ENCODE results near the gene C11orf98.

The C11orf98 gene

GRCh38 chr11:62665075-62665598 is at the start of gene C11orf98, which contains the start of gene CSKMT:
C11orf98 (minus strand) TSS chr11:62665210; CDS start chr11:62665169, 41 bp downstream.
CSKMT (plus strand) TSS chr11:62665312; CDS start chr11:62665880, 568 bp downstream.
- DNase-seq (ENCODE audit: low read depth): peak; percentile 74
- H3K4me3 ChIP-seq (ENCODE audit: low read depth, low read length): peak within 1 kb of the TSS; percentile 69
- no peak for TF ChIP-seq CTCF (IDR thresholded peaks at IDR 0.05; ENCODE audit: low read depth, low read length, missing control alignments)

GRCh38 chr11:62713343-62713742 is 48.3 kb upstream of the C11orf98 start:
- H3K4me3 ChIP-seq (ENCODE audit: low read depth, low read length): no peak overlapping the region
- no peak for TF ChIP-seq CTCF (IDR thresholded peaks at IDR 0.05; ENCODE audit: low read depth, low read length, missing control alignments)
- DNase-seq (ENCODE audit: low read depth): no peak

- no peak overlapping the region for H3K4me3 ChIP-seq (ENCODE audit: low read depth, low read length)
- no peak for DNase-seq (ENCODE audit: low read depth)
- TF ChIP-seq CTCF (IDR thresholded peaks at IDR 0.05; ENCODE audit: low read depth, low read length, missing control alignments): no peak
These were observed 47.9 kb upstream of the C11orf98 start for GRCh38 chr11:62712861-62713260.

- no peak for DNase-seq (ENCODE audit: low read depth)
- no peak overlapping the region for H3K4me3 ChIP-seq (ENCODE audit: low read depth, low read length)
- no peak for TF ChIP-seq CTCF (IDR thresholded peaks at IDR 0.05; ENCODE audit: low read depth, low read length, missing control alignments)
These were observed 47.3 kb upstream of the C11orf98 start for GRCh38 chr11:62712276-62712812.

GRCh38 chr11:62710001-62710345 is 45.0 kb upstream of the C11orf98 start:
- no peak for TF ChIP-seq CTCF (IDR thresholded peaks at IDR 0.05; ENCODE audit: low read depth, low read length, missing control alignments)
- no peak for DNase-seq (ENCODE audit: low read depth)
- peak overlapping the region; percentile 56 for H3K4me3 ChIP-seq (ENCODE audit: low read depth, low read length)

- peak overlapping the region; percentile 56 for H3K4me3 ChIP-seq (ENCODE audit: low read depth, low read length)
- TF ChIP-seq CTCF (IDR thresholded peaks at IDR 0.05; ENCODE audit: low read depth, low read length, missing control alignments): no peak
- peak; percentile 95 for DNase-seq (ENCODE audit: low read depth)
These were observed 44.4 kb upstream of the C11orf98 start for GRCh38 chr11:62709247-62710000.
